SK-N-MC (cell line): ENCODE results near the gene HBG2.

Source experiments
- EZH2 ChIP-seq: fragments of 200-600 bp; sonication (generic); IDR thresholded peaks from one replicate; pipeline ENCODE4 v1.6.1; 2017; ENCODE audit warnings: antibody characterized with exemption
- FOXP2 ChIP-seq: optimal IDR thresholded peaks from 2 replicates; pipeline ENCODE3; 2011; ENCODE audit warnings: mild to moderate bottlenecking, moderate library complexity; ENCODE audit not compliant: insufficient read depth; ENCODE audit errors: extremely low read length, control extremely low read depth
- POLR2AphosphoS5 ChIP-seq: IDR thresholded peaks from 2 replicates; pipeline ENCODE4 v1.6.1; 2012; ENCODE audit warnings: mild to moderate bottlenecking, low read depth, low read length, borderline replicate concordance

GRCh38 chr11:5298451-5298850 is 43.9 kb upstream of the HBG2 start:
- TF ChIP-seq POLR2AphosphoS5 (no peak), FOXP2 (no peak), EZH2 (no peak)
